ENCODE data around the gene HNRNPDL. TPM values are rescaled to one million over a fixed set of nuclear protein-coding genes. Genes with fewer than 3 reads are reported as not detected.

The HNRNPDL gene
- total and polyA plus RNA-seq, 12 donors, result 129 to 184 (median 151) TPM

GRCh38 chr4:82452026-82452425, 21.8 kb upstream of the HNRNPDL start:
- DNase-seq, result no peak
- intact Hi-C loops (cut with DNase I), result no loop called here
- Histone ChIP-seq H3K27me3 (no peaks in the 10 kb centered on the region), H3K4me1 (no peaks in the 10 kb centered on the region), H3K27ac (no peak overlapping the region), H3K36me3 (peaks cover 0 to 93% (median 21%) of the 10 kb centered on the region in 9 donors), H3K4me3 (no peak overlapping the region), H3K9me3 (no peaks in the 10 kb centered on the region)
- 97 to 98% methylated on average over 7 of the region's 7 CpGs for WGBS, 2 donors
- ATAC-seq, result no peak
- TF ChIP-seq, protein P1, sequence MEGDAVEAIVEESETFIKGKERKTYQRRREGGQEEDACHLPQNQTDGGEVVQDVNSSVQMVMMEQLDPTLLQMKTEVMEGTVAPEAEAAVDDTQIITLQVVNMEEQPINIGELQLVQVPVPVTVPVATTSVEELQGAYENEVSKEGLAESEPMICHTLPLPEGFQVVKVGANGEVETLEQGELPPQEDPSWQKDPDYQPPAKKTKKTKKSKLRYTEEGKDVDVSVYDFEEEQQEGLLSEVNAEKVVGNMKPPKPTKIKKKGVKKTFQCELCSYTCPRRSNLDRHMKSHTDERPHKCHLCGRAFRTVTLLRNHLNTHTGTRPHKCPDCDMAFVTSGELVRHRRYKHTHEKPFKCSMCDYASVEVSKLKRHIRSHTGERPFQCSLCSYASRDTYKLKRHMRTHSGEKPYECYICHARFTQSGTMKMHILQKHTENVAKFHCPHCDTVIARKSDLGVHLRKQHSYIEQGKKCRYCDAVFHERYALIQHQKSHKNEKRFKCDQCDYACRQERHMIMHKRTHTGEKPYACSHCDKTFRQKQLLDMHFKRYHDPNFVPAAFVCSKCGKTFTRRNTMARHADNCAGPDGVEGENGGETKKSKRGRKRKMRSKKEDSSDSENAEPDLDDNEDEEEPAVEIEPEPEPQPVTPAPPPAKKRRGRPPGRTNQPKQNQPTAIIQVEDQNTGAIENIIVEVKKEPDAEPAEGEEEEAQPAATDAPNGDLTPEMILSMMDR (IDR thresholded peaks at IDR 0.05), result no peak

GRCh38 chr4:82450966-82451755, 20.9 kb upstream of the HNRNPDL start:
- WGBS, 2 donors, result 85% methylated on average over 13 of the region's 13 CpGs
- peaks cover 0 to 84% (median 19%) of the 10 kb centered on the region in 9 donors for H3K36me3 ChIP-seq
- intact Hi-C loops (cut with DNase I), result no loop called here

DNA sequence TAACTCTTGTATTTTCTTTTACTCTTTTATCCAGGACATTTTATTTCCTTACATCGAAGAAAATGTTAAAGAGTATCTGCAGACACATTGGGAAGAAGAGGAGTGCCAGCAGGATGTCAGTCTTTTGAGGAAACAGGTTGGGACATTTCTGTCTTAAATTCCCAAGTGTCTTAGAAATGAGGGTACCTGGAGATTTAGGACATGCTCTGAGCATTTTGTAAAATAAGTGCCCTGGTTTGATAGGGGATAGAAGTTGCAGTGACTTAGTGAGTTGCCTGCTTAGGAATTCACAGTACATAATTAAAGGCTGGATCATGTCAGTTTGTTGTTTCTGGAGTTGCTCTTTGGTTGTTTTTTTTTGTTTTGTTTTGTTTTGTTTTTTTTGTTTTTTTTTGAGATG, 17.6 kb upstream of the HNRNPDL start:
- intact Hi-C loops (cut with DNase I), result no loop called here
- H3K9me3 ChIP-seq, result no peaks in the 10 kb centered on the region
- ATAC-seq (no peak), DNase-seq (no peak)
- TF ChIP-seq, protein P1 (IDR thresholded peaks at IDR 0.05), result no peak
- 93 to 94% methylated on average over 1 of the region's 1 CpG for WGBS, 2 donors
- peaks cover 0 to 59% (median 19%) of the 10 kb centered on the region in 9 donors for H3K36me3 ChIP-seq
- no peak overlapping the region for H3K4me3 ChIP-seq
- no peak overlapping the region for H3K27ac ChIP-seq
- no peaks in the 10 kb centered on the region for H3K4me1 ChIP-seq
- H3K27me3 ChIP-seq, result no peaks in the 10 kb centered on the region

More at GRCh38 chr4:82450966-82451755, 20.9 kb upstream of the HNRNPDL start:
- DNase-seq (no peak), ATAC-seq (no peak)
- no peaks in the 10 kb centered on the region for H3K9me3 ChIP-seq
- no peak overlapping the region for H3K27ac ChIP-seq
- H3K4me1 ChIP-seq, result no peaks in the 10 kb centered on the region
- no peaks in the 10 kb centered on the region for H3K27me3 ChIP-seq
- TF ChIP-seq, protein P1 (IDR thresholded peaks at IDR 0.05), result no peak
- no peak overlapping the region for H3K4me3 ChIP-seq

GRCh38 chr4:82439088-82439487, 8.8 kb upstream of the HNRNPDL start:
- WGBS, 2 donors, result 91 to 93% methylated on average over 2 of the region's 2 CpGs
- no peak for DNase-seq
- intact Hi-C loops (cut with DNase I), result loop anchor here in 3 of 10 donors (10.0 kb wide), 3 partner anchors 154 to 576 kb away; partner anchors contain the start of genes LIN54 (in 1 of the 3) and SEC31A (in 1 of the 3)

More at GRCh38 chr4:82439088-82439487, 8.8 kb upstream of the HNRNPDL start:
- Histone ChIP-seq H3K36me3 (peaks cover 0 to 32% (median 0%) of the 10 kb centered on the region in 9 donors), H3K4me3 (no peak overlapping the region), H3K27me3 (no peaks in the 10 kb centered on the region), H3K4me1 (peaks cover 0 to 7% (median 0%) of the 10 kb centered on the region in 9 donors), H3K27ac (no peak overlapping the region), H3K9me3 (no peaks in the 10 kb centered on the region)
- no peak for ATAC-seq
- TF ChIP-seq, protein P1 (IDR thresholded peaks at IDR 0.05), result no peak

Measured in heart right ventricle (tissue), 16 donors.